ENCODE data around the gene TDRD12.

GRCh38 chr19:32814624-32815023, 95.1 kb downstream of the TDRD12 start:
- TF ChIP-seq POLR2AphosphoS5 (IDR thresholded peaks at IDR 0.05) (no peak), EP300 (IDR thresholded peaks at IDR 0.05) (no peak)
